HG03103 (cell line): ENCODE measurements around the gene PEDS1.
"Not testable (repeated sequence)": the region's sequence is repeated elsewhere in the genome, so short reads cannot be mapped to it uniquely, and the experiment has no call there.

ENCODE experiments used
- ATAC-seq: cut with Tn5 transposase; IDR thresholded peaks from one replicate; pipeline ENCODE4 v1.9.1; 2021; ENCODE audit warnings: low read depth; ENCODE audit not compliant: unreplicated experiment

Gene PEDS1

DNA sequence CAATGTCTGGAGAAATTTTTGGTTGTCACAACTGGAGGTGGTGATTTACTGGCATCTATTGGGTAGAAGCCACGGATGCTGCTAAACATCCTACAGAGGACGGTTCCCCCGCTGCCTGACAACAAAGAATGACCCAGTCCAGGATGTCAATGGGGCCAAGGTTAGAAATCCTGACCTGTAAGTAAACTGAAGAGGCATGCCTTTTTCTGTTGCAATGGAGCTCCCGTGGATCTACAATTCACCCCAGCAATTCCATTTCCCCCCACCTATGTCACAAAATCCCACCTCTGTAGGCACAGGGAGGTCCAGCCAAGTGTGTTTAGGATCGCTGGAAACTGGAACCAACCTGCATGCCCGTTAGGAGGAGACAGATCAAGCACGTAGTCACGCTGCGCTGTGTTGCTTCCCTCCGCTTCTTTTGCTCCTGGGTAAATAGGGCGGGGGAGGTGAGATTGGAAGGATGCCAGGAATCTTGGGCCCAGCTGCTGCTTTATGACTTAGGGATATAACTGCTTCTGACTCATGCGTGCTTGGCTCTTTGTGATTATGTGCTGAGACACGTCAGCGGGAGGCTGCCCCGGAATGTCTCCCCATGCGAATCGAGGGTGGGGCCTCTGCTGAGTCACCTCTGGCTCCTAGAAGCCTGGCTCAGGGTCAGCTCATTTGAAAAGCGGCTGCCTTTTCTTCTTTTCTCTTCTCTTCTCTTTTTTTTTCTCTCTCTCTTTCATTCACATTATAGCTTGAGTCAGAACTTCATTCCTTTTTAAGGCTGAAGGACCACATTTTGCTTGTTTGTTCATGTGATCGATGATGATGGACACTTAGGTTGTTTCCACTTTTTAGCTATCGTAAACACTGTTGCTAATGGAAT lies 12.4 kb upstream of the PEDS1 start:
- peak; percentile 89 for ATAC-seq

DNA sequence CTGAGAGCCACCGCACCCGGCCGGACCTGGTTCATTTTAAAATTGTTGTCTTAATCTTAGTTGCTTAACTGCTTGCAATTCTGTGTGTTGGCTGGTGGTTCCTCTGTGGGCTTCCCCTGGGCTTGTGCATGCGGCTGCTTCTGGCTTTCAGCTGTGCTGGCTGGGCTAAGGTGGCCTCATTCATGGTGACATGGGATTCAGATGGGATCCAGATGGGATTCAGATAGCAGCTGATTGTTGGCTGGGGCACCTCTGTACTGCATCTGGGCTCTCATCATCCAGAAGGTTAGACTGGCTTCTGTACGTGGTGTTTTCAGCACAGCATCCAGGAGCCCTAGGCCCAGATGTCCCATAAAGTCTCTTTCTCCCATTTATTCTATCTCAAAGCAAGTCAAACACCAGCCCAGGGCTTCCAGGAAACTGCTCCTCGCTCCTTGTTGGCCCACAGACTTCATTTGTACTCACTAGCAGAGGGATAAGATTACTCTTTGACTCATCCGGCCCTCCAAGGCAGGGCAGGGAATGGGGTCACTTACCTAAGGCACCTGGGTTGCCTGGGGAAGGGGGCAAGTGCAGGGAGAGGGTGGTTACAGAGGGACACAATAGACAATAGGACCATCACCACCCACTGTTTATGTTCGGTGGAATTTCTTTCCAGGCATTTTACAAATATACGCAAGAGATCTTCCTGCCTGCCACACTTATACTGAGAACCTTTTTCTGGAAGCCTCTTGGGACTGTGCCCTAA lies 10.2 kb upstream of the PEDS1 start:
- ATAC-seq, result no peak

DNA sequence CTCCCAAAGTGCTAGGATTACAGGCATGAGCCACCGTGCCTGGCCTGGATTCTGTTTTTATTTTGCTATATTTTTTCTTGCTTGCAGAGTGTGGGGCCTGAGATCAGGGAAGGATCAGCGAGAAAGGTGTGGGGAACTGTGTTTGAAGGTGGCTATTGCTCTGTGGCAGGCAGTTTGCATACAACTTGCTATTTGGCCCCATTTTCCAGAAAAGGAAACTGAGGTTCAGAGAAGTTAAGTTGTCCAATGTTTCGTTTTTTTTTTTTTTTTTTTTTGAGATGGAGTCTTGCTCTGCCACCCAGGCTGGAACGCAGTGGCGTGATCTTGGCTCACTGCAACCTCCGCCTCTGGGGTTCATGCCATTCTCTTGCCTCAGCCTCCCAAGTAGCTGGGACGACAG lies 8.0 kb upstream of the PEDS1 start:
- ATAC-seq, result not testable (repeated sequence)

DNA sequence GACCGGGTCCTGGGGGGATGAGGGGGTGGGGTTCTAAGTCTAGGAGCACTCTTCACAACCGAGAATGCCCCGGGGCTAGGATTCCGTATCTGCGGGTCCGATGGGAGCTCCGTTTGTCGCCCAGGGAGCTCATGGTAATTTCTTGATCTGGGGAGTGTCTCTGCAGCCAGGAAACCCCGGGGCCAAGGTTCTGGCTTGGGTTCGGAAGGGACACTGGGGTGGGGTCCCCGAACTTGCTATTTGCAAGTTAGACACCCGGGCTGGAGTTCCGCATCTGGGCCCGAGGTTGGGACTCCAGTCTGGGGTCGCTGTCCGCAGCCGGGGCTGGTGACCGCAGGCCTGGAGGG lies 397 bp downstream of the PEDS1 start:
- ATAC-seq, result no peak

DNA sequence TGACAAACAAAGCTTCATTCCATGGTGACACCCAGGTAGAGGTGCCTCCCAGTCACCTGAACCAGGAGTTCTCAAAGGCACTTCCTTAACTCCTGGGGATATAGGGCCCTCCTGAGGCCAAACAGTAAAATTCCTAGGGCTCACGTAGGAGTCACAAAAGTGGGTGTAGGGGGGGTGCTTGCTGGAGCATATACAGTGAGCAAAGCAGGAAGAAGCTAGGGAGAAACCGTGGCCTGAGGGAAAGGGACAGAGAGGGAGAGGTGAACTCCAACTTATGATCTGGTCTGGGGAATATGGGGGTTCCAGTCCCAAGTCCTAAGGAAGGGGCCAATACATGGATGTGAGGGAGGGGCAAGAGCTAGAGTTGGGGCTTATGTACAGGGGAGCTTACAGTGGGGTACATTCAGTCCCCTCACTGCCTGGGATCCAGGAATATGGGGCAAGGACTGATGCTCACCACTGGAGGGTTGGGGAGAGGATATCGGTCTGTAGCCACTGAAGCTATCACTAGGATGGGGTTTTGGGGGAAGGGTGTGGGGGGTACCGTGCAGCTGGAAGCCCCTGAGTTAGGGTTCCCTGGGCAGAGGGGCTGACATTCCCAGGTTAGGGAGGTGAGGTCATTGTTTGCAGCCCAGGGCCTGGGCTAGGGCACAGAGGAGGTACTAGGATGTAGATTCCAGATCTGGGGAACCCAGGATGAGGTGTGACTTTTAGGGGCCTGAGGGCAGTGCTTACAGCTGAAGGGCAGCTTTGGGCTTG lies 950 bp downstream of the PEDS1 start:
- ATAC-seq, result no peak

DNA sequence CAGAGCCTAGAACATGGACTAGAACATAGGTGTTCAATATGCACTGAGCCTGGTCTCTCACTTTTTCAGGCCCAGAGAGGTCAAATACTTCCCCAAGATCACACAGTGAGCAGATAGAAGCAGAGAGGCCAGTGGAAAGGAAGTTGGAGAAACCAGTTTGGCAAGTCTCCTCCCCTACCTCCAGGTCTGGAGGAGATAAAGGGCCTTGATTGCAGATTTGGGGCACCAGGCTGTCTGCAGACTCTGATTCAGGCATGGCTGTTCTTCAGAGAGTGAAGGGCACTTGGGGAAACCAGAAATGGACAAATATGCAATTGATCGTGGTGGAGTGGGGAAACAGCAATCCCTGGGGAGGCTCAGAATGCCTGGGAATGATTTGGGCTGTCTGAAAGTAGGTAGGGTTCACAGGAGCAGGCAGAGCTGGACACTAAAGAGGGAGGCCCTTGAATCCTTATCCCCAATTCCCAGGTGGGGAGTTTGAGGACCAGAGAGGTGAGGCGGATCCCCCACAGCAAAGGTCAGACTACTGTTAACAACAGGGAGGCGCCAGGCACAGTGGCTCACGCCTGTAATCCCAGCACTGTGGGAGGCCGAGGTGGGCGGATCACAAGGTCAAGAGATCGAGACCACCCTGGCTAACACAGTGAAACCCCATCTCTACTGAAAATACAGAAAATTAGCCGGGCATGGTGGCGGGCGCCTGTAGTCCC lies 2.3 kb downstream of the PEDS1 start:
- ATAC-seq, result no peak

DNA sequence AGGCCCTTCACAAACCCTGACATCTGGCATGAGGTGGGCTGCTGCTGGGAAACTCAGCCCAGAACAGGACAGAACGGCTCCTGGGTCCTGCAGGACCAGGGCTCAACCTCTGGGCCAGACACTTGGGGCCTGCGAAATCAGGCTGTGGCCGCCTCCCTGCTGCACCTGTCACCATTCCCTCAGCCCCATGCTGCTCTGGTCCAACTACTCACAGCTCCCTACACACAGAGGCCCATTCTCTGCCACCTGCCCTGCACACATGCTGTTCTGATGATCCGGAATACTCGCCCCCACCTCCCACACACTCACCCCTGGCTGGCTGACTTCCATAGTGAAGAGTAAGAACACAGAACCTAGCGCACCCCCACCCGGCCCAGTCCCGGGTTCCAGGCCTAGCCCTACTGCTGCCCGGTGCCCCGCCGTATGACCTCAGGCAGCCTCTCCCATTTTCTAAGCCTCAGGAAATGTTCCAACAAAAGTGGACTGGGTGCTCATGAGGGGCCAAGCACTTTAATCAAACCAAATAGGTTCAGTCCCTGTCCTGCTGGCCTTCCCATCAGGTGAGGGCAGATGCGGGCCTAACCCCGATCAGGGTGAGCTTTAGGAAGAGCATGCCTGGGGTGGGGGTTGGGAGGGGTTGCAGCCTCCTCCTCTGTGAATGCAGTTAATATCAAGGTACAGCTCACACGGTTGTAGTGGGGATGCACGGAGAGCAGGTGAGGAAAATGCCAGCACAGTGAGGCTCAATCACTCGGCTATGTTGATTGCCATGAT lies 3.9 kb downstream of the PEDS1 start:
- ATAC-seq, result no peak

DNA sequence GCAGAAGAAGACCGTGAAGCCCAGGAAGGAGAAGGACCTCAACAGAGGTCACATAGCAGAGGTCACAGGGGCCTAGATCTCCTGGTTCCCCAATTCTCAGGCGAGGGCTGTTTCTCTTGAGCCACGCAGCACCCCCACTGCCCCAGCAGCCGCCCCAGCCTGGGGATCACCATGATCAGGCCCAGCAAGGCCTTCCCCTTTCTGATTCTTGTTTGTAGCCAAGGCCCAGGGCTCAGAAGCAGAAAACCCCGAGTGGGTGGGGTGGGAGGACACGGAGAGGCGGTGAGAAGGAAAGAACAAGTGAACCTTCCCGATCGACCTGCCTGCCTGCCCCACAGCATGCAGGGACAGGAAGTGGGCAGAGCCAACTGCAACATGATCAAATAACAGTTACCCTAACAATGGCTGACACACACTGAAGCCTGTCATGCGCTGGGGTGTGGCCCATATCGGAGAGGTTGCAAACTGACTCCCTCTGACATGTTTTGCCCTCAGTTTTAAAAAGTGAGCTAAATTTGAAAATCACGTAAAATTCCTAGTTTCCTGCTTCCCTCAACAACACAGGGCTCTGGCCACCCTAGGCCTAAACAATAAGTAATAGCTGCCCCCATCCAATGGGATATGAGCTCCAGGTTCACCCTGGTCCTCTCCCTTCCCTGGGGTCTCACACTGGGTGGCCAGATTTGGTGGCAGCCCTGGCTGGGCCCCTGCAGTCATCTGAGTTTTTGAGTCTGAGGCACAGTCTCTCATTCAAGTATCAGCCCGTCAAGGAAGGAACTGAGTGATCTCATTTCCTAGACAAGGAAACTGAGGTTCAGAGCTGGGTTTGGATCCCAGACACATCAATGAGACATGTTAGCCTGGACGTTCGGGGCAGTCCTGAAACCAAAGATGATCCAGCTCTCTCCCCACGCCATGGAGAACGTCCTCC lies 6.5 kb downstream of the PEDS1 start:
- ATAC-seq, result peak; percentile 68

DNA sequence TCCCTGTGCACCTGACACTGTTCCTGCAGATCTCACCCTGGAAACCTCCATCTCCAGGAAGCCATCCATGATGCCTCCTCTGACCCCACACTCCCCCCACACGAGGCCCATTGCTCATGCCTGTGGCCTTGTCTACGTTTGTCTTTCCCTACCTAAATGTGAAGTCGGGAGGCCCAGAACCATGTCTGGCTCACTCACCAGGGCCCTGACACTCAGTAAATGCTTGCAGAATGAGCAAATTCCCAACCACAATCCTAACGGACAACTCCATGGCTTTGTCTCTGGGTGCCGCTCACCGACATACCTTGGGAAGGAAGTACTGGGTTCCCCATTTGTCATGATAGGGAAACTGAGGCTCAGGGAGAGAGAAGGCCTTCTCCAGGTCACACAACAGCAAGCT lies 7.3 kb downstream of the PEDS1 start:
- ATAC-seq, result no peak

DNA sequence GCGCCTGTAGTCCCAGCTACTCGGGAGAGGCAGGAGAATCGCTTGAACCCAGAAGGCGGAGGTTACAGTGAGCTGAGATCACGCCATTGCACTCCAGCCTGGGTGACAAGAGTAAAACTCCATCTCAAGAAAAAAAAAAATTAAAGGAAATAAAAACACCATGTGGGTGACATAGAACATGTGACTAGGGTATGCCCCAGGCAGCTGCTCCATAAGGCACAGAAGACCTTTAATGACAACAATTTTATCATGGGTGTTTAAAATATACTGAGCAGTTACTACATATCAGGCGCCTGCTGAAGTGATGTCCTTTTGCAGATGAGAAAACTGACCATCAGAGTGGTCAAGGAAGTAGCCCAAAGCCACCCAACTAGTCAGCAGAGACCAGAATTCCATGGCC lies 8.0 kb downstream of the PEDS1 start:
- no peak for ATAC-seq

DNA sequence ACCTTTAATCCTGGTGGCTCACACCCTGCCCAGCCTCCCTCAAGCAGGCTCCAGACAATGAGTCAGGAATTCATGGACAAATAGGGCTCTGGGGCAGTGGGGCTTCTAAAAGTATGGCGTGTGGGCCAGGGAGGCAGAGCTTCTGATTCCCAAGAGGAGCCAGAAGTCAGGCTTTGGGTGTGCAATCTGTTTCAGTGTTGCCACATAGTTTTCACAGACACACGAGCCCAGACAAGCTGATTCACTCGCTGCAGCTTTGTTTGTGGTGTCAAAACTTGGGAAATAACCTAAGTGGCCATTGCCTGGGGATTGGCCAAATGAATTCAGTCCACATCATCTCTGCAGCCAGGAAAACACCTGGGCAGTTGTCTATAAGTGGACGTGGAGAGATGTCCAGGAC lies 9.2 kb downstream of the PEDS1 start:
- ATAC-seq, result no peak

DNA sequence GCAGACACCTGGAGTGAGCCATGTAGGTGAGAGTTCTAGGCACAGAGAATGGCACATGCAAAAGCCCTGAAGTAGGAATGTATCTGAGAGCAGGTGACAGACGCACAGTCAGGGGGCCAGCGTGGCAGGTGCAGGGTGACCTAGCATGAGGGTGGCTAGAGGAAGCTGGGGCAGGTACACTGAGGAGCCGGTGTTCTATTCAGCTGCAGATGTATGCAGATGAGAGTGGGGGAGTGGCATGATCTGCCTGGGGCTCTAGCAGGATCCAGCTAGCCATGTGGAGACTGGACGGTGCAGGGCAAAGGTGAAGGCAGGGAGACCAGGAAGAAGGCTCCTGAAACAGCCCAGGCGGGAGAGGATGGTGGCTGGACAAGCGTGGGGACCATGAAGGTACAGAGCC lies 10.7 kb downstream of the PEDS1 start:
- ATAC-seq, result no peak

DNA sequence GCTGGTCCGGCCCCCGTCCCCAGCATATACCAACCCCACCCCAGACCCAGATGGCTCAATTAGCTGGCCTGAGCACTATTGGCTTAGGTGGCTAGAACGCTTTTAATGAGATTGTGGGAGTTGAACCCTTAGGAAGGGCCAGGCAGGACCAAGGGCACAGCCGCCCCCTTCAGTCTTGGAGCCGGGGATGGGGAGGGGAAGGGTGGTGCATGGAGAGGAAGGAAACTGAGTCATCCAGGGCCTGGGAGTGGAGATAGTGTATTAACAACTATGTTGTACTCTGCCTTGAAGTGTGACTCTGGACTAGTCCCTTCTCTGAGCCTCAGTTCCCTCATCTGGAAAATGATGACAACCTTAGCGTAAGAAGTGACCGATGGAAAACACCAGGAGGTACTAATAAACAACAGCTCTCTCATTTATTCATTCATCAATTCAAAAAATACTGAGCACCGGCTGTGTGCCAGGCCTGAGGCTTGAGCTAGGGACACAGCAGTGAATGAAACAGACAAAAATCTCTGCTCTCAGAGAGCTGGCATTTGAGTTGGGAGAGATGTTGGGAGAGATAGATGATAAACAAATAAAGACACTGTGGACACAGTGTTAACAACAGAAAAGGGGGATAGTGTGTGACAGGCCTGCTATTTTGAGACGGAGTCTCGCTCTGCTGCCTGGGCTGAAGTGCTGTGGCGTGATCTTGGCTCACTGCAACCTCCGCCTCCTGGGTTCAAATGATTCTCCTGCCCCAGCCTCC lies 11.5 kb downstream of the PEDS1 start:
- no peak for ATAC-seq

DNA sequence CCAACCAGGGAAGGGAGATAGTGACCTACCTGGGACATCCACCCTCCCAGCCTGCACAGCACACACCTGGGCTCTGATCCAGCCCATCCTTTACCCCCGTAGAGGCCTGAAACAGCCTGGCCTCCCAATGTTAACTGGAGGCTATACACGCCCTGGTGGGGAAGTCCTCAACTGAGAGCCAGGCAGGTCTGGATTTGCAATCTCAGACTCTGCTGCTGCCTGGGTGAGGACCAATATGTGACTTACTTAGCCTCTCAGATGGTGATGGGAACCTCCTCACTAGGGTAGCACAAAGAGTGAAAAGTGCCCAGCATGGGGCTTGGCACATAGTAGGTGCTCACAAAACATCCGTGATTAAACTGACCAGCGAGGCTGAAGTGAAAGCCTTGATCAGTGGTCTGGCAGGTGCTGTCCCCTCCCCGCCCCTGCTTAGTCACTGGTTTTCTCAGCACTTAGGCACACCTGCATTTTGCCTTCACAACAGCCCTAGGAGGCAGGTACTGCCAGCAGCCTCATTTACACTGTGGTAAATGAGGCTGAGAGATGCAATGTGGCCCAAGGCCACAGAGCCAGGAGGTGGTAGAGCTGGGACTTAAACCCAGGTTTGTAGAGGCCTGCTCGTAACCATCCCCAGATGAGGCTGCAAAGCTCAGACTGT lies 12.4 kb downstream of the PEDS1 start:
- ATAC-seq, result no peak

DNA sequence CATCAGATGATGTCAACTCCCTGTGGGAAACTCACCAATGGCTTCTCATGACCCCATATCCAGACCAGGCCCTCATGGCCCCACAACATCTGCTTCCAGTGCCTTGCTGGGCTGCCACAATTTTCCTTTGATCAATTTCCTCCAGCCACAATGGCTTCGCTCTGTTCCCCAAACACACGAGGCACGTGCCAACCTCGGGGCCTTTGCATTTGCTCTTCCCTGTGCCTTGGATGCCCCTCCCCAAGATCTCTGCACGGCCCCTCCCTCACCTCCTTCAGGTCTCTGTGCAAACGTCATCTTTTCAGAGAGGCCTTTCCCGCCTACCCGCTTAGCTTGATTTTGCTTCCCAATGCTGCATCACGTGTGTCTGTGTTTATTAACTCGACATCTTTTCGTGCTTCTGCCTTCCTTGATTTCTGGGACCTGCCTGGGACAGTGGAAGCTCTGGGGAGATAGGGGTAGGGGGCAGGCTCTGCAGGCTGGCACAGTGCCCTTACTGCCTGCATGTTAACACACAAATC lies 13.1 kb downstream of the PEDS1 start:
- ATAC-seq, result no peak

DNA sequence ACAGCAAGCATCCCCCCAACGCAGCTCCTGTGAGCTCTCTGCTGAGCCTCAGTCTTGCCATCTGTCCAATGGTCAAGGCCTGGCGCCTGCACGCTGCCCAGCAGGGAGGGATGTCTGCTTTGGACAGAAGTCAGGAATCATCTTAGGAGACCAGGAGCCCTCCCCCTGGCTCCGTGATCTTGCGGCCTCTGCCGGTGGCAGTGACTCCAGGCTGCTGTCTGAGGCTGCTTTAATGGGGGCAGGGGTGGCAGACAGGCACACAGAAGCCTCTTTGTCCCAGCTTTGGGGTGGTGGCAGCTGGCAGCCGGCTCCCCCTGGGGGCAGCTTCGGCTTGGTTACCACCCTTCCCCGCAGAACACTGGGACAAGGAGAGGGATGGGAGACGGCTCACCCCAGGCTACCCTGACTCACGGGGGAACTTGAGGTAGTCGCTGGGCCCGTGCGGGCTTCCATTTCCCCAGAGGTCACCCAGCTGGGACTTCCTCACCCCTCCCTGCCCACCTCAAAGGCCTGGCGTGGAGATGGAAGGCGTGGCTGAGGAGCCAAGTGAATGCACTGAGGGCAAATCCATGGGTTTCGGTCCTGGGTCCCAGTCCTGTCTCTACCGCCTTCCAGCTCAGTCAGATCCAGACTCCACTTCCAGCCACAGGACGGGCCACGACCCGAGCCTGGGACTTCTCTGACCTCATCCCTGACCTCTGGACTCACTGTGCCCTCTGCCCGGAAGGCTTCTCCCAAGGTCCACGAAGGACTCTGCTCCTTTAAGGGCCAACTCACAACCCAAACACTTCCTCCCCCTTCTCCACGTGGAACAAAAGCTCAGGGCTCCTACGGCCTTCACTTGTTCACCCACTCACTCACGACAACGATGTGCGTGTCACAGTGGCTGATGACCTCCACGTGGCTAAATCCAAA lies 14.8 kb downstream of the PEDS1 start:
- no peak for ATAC-seq

DNA sequence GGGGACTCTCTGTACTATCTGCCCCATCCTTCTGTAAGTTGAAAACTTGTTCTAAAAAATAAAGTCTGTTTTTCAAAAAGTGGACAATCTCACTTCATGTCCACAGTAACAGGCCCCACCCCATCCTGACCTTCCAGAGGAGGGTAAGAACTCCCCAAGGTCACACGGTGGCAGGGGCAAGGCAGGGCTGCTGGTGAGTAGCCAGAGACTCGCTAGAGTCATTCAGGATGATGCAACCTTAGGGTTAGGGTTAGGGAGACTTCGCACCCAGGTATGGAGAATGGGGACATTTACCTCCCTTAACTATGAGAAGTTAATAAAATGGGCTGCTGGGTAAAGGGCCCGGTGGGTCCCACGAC lies 15.4 kb downstream of the PEDS1 start:
- ATAC-seq, result no peak
